ENCODE data around the gene NRIP2.

The NRIP2 gene

DNA sequence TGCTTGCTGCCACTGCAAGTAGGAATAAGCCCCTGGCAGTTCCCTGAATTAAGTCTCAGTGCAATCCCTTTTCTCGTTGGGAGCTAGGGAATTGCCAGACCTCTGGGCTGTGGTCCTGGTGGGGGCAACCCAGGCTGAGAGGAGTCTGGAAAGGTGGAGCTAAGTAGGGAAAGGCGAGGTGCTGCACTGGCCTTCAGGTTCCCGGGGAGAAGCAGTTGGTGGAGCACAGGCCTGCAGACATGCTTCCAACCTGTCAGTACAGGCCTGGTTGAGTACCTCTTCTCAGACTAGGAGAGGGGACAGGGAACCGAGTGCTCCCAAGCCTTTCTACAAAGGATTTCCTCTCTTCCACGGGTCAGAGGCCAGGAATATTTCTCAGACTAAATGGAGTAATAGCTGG is 1.5 kb downstream of the NRIP2 start:
- Histone ChIP-seq H3K36me3 (peaks cover 2% of the 10 kb centered on the region), H3K9me3 (no peaks in the 10 kb centered on the region), H3K4me3 (ENCODE audit: low read depth in 1 of 2, low read length in 1 of 2) (no peak overlapping the region), H3K27me3 (peaks cover 10% of the 10 kb centered on the region), H3K27ac (no peak overlapping the region), H3K4me1 (ENCODE audit: control insufficient read depth in 1 of 2, insufficient read depth in 1 of 2, low read depth in 1 of 2, low read length in 1 of 2) (peaks cover 6 to 7% of the 10 kb centered on the region in 2 experiments)
- no peak for TF ChIP-seq CTCF (IDR thresholded peaks at IDR 0.05)

DNA sequence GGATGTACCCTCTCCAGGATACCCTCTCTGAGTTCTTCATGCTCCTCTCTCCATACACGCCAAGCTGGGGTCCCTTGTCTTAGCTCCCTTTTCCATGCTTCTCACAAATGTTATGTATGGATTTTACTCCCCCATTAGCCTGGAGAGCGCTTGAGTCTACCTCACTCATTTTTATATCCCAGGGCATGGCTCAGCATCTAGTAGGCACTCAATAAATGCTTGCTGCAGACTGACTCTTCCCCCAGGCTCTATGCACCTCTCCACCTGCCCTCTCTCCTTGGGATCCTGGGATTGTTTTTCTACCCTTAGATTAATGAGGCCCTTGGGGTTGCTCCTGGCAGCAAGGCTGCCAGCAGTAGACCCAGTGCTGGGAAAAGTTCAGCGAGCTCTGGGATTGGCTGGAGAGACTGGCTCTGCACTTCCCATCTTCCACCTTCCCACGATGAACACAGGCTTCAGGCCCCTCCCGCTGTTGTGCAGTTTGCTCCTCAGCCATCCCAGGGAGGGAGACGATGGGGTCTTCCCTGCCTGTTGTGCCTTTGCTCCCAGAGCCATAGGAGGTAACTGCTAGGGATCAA is 2.2 kb downstream of the NRIP2 start:
- Histone ChIP-seq H3K4me3 (ENCODE audit: low read depth in 1 of 2, low read length in 1 of 2) (no peak overlapping the region), H3K27me3 (peaks cover 10% of the 10 kb centered on the region), H3K36me3 (peaks cover 7% of the 10 kb centered on the region), H3K9me3 (no peaks in the 10 kb centered on the region), H3K4me1 (ENCODE audit: control insufficient read depth in 1 of 2, insufficient read depth in 1 of 2, low read depth in 1 of 2, low read length in 1 of 2) (peaks cover 6 to 7% of the 10 kb centered on the region in 2 experiments), H3K27ac (no peak overlapping the region)
- no peak for TF ChIP-seq CTCF (IDR thresholded peaks at IDR 0.05)

DNA sequence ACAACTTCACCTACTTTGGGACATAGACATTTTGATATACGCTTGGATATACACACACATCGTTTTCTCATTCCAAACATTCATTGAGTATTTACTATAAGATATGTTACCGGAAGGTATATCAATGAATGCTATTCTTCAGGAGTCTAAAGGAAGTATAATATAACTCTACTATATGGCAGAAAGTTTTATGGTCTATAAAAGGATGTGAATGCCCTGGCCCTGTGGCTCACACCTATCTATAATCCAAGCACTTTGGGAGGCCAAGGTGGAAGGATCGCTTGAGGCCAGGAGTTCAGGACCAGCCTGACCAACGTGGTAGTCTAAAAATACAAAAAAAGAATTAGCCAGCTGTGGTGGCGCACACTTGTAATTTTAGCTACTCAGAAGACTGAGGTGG is 5.6 kb downstream of the NRIP2 start:
- TF ChIP-seq CTCF (IDR thresholded peaks at IDR 0.05): no peak
- H3K36me3 ChIP-seq: peaks cover 40% of the 10 kb centered on the region
- H3K27me3 ChIP-seq: peaks cover under 1% of the 10 kb centered on the region
- H3K27ac ChIP-seq: no peak overlapping the region
- H3K9me3 ChIP-seq: no peaks in the 10 kb centered on the region
- H3K4me3 ChIP-seq (ENCODE audit: low read depth in 1 of 2, low read length in 1 of 2): no peak overlapping the region
- no peaks in the 10 kb centered on the region for H3K4me1 ChIP-seq (ENCODE audit: control insufficient read depth in 1 of 2, insufficient read depth in 1 of 2, low read depth in 1 of 2, low read length in 1 of 2)

- no peaks in the 10 kb centered on the region for H3K27me3 ChIP-seq
- TF ChIP-seq CTCF (IDR thresholded peaks at IDR 0.05): no peak
- H3K9me3 ChIP-seq: no peaks in the 10 kb centered on the region
- no peaks in the 10 kb centered on the region for H3K4me1 ChIP-seq (ENCODE audit: control insufficient read depth in 1 of 2, insufficient read depth in 1 of 2, low read depth in 1 of 2, low read length in 1 of 2)
- H3K27ac ChIP-seq: no peak overlapping the region
- peaks cover 63% of the 10 kb centered on the region for H3K36me3 ChIP-seq
- no peak overlapping the region for H3K4me3 ChIP-seq (ENCODE audit: low read depth in 1 of 2, low read length in 1 of 2)
Observed at GRCh38 chr12:2826721-2827515, 7.9 kb downstream of the NRIP2 start.

DNA sequence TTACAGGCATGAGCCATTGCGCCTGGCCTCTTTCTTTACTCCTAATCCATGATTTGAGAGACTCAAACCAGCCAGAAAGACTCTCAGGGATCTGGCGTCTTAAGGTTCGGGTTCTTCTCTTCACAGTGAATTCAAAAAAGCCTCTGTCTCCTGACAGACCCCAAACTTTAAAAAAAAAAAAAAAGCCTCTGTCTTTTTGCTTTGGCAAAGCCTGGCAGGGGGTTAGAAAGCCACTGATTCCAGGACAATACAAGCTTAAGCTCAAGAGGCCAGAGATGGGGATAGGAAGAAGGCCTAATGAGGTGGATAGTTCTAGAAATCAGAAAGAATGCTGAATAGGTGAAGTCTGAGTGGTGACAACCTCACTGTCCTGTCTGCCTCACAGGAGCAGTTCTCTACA is 8.8 kb downstream of the NRIP2 start:
- H3K4me1 ChIP-seq (ENCODE audit: control insufficient read depth in 1 of 2, insufficient read depth in 1 of 2, low read depth in 1 of 2, low read length in 1 of 2): no peaks in the 10 kb centered on the region
- H3K27me3 ChIP-seq: no peaks in the 10 kb centered on the region
- no peaks in the 10 kb centered on the region for H3K9me3 ChIP-seq
- H3K27ac ChIP-seq: no peak overlapping the region
- H3K4me3 ChIP-seq (ENCODE audit: low read depth in 1 of 2, low read length in 1 of 2): no peak overlapping the region
- H3K36me3 ChIP-seq: peaks cover 72% of the 10 kb centered on the region
- TF ChIP-seq CTCF (IDR thresholded peaks at IDR 0.05): no peak

All from neutrophil (primary cell).